ENCODE data around the gene SLC27A2.

Gene SLC27A2

GRCh38 chr15:50227076-50227475 lies 45.1 kb downstream of the SLC27A2 start:
- ATAC-seq = no peak
- TF ChIP-seq, protein P1, sequence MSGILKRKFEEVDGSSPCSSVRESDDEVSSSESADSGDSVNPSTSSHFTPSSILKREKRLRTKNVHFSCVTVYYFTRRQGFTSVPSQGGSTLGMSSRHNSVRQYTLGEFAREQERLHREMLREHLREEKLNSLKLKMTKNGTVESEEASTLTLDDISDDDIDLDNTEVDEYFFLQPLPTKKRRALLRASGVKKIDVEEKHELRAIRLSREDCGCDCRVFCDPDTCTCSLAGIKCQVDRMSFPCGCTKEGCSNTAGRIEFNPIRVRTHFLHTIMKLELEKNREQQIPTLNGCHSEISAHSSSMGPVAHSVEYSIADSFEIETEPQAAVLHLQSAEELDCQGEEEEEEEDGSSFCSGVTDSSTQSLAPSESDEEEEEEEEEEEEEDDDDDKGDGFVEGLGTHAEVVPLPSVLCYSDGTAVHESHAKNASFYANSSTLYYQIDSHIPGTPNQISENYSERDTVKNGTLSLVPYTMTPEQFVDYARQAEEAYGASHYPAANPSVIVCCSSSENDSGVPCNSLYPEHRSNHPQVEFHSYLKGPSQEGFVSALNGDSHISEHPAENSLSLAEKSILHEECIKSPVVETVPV (CRISPR knock-in tag; IDR thresholded peaks at IDR 0.05) = no peak
- TF ChIP-seq, protein P2, sequence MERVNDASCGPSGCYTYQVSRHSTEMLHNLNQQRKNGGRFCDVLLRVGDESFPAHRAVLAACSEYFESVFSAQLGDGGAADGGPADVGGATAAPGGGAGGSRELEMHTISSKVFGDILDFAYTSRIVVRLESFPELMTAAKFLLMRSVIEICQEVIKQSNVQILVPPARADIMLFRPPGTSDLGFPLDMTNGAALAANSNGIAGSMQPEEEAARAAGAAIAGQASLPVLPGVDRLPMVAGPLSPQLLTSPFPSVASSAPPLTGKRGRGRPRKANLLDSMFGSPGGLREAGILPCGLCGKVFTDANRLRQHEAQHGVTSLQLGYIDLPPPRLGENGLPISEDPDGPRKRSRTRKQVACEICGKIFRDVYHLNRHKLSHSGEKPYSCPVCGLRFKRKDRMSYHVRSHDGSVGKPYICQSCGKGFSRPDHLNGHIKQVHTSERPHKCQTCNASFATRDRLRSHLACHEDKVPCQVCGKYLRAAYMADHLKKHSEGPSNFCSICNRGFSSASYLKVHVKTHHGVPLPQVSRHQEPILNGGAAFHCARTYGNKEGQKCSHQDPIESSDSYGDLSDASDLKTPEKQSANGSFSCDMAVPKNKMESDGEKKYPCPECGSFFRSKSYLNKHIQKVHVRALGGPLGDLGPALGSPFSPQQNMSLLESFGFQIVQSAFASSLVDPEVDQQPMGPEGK (CRISPR knock-in tag; IDR thresholded peaks at IDR 0.05; ENCODE audit: borderline replicate concordance) = no peak
- TF ChIP-seq TCF4 (CRISPR knock-in tag; IDR thresholded peaks at IDR 0.05; ENCODE audit: borderline replicate concordance) = no peak
- no peak for TF ChIP-seq ZFP30 (CRISPR knock-in tag; IDR thresholded peaks at IDR 0.05)
- no peak for TF ChIP-seq ZNF8 (CRISPR knock-in tag; IDR thresholded peaks at IDR 0.05)
- TF ChIP-seq CREB5 (CRISPR knock-in tag; IDR thresholded peaks at IDR 0.05; ENCODE audit: low read depth) = no peak
- TF ChIP-seq PPARA (CRISPR knock-in tag; IDR thresholded peaks at IDR 0.05; ENCODE audit: borderline replicate concordance) = no peak
- TF ChIP-seq ZNF565 (CRISPR knock-in tag; conservative IDR thresholded peaks at IDR 0.05; ENCODE audit: low read depth) = no peak
- no peak for TF ChIP-seq BACH2 (CRISPR knock-in tag; IDR thresholded peaks at IDR 0.05; ENCODE audit: borderline replicate concordance)
- no peak for TF ChIP-seq CSDC2 (CRISPR knock-in tag; IDR thresholded peaks at IDR 0.05)
- no peak for TF ChIP-seq ZC3H10 (CRISPR knock-in tag; IDR thresholded peaks at IDR 0.05)
- no peak for TF ChIP-seq ISL1 (CRISPR knock-in tag; IDR thresholded peaks at IDR 0.05)
- TF ChIP-seq TOX (CRISPR knock-in tag; IDR thresholded peaks at IDR 0.05; ENCODE audit: borderline replicate concordance) = no peak
- TF ChIP-seq POU6F1 (CRISPR knock-in tag; IDR thresholded peaks at IDR 0.05; ENCODE audit: borderline replicate concordance, low read depth) = no peak
- TF ChIP-seq ARNTL (CRISPR knock-in tag; IDR thresholded peaks at IDR 0.05; ENCODE audit: borderline replicate concordance, low read depth) = no peak
- no peak for TF ChIP-seq TSHZ2 (CRISPR knock-in tag; IDR thresholded peaks at IDR 0.05)
- TF ChIP-seq ZFP3 (CRISPR knock-in tag; IDR thresholded peaks at IDR 0.05) = no peak
- TF ChIP-seq RARB (CRISPR knock-in tag; IDR thresholded peaks at IDR 0.05) = no peak
- TF ChIP-seq OSR1 (CRISPR knock-in tag; IDR thresholded peaks at IDR 0.05) = no peak

GRCh38 chr15:50228866-50229265 lies 46.9 kb downstream of the SLC27A2 start:
- TF ChIP-seq PPARA (CRISPR knock-in tag; IDR thresholded peaks at IDR 0.05; ENCODE audit: borderline replicate concordance) = no peak
- no peak for TF ChIP-seq ISL1 (CRISPR knock-in tag; IDR thresholded peaks at IDR 0.05)
- ATAC-seq = no peak

DNA sequence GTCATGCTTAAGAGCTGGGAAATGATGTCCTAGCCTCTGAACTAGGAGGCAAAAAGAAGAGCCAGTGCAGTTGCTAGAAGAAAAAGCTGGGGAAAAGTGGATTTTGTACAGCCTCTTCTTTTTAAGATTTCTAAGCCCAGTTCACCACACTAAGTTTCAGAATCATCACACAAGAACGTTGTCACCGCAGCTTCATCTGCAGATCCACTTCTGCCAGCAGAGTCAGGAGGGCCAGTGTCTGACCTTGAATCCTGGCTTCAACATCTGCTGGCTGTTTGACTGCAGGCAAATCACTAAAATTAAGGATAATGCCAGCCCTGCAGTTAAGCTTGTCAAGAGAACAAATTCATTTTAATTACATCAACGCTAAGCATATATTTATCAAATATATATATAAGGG lies 47.3 kb downstream of the SLC27A2 start:
- TF ChIP-seq OSR1 (CRISPR knock-in tag; IDR thresholded peaks at IDR 0.05) = no peak
- TF ChIP-seq BACH2 (CRISPR knock-in tag; IDR thresholded peaks at IDR 0.05; ENCODE audit: borderline replicate concordance) = no peak
- no peak for TF ChIP-seq GLIS3 (CRISPR knock-in tag; IDR thresholded peaks at IDR 0.05)
- no peak for TF ChIP-seq PPARA (CRISPR knock-in tag; IDR thresholded peaks at IDR 0.05; ENCODE audit: borderline replicate concordance)
- TF ChIP-seq SNAI2 (CRISPR knock-in tag; IDR thresholded peaks at IDR 0.05) = no peak
- no peak for ATAC-seq

Measured in SK-N-SH treated with all-trans-retinoic acid at 6 μM for 48 hours (cell line).